Activated naive CD8-positive, alpha-beta T cell treated with anti-CD3 and anti-CD28 coated beads for 36 hours (primary cell): ENCODE results near the gene TMEM45B. TPM values are rescaled to one million over a fixed set of nuclear protein-coding genes. Genes with fewer than 3 reads are reported as not detected.
"Not testable (repeated sequence)": the region's sequence is repeated elsewhere in the genome, so short reads cannot be mapped to it uniquely, and the experiment has no call there.

Experiments
- DNase-seq: peaks from one replicate; pipeline ENCODE4 v3.0.0; 2021
- H3K27ac Mint-ChIP-seq: one replicate; pipeline ENCODE4 v1.8.0; 2022; ENCODE audit warnings: mild to moderate bottlenecking, moderate library complexity, mixed read lengths
- H3K27me3 Mint-ChIP-seq: one replicate; pipeline ENCODE4 v1.8.0; 2022; ENCODE audit warnings: mild to moderate bottlenecking, mixed read lengths
- H3K36me3 Mint-ChIP-seq: one replicate; pipeline ENCODE4 v1.8.0; 2021; ENCODE audit warnings: mild to moderate bottlenecking, mixed read lengths
- H3K4me1 Mint-ChIP-seq: one replicate; pipeline ENCODE4 v1.8.0; 2021; ENCODE audit warnings: mixed read lengths
- H3K4me3 Mint-ChIP-seq: one replicate; pipeline ENCODE4 v1.8.0; 2022; ENCODE audit warnings: mild to moderate bottlenecking, moderate library complexity, mixed read lengths
- H3K9me3 Mint-ChIP-seq: one replicate; pipeline ENCODE4 v1.8.0; 2022; ENCODE audit warnings: mixed read lengths
- total RNA-seq, 2 experiments: library from RNA; stranded (reverse); gene quantifications; one replicate each; pipeline ENCODE4 v1.2.3, GENCODE V29; 2021

The TMEM45B gene
- total RNA-seq, 2 experiments from 2014 or later: 0.58 to 0.64 TPM

DNA sequence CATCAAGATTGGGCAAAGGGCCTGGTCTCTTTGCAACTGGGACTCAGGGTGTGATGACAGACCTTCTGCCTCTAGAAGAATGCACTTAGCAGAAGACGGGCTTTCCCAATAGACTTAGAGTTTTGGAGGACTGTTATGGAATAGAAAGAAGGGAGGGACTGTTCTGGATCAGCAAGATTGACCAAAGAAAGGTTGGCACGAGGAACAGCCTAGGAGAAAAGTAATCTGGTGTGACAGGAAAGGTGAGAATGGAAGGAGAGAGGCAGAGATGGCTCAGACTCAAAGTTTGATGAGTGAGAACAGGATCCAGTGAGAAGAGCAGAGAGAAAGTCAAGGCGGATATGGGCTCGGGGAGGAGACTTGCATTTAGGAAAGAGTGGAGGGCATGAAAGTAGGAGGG lies 23.0 kb upstream of the TMEM45B start:
- DNase-seq: no peak
- H3K4me1 Mint-ChIP-seq: peaks cover 6% of the 10 kb centered on the region
- no peaks in the 10 kb centered on the region for H3K27me3 Mint-ChIP-seq
- peaks cover 8% of the 10 kb centered on the region for H3K36me3 Mint-ChIP-seq
- H3K27ac Mint-ChIP-seq: no peak overlapping the region
- no peak overlapping the region for H3K4me3 Mint-ChIP-seq
- peaks cover 7% of the 10 kb centered on the region for H3K9me3 Mint-ChIP-seq

DNA sequence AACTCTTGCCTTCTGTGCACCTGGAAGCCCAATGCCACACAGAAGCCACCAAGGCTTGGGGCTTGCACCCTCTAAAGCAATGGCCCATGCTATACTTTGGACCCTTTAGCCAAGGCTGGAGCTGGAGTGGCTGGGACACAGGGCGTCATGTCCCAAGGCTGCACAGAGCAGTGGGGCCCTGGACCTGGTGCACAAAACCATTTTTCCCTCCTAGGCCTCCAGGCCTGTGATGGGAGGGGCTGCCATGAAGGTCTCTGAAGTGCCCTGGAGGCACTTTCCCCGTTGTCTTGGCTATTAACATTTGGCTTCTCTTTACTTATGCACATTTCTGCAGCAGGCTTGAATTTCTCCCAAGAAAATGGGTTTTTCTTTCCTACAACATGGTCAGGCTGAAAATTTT lies 20.6 kb upstream of the TMEM45B start:
- peaks cover 21% of the 10 kb centered on the region for H3K9me3 Mint-ChIP-seq
- no peaks in the 10 kb centered on the region for H3K27me3 Mint-ChIP-seq
- DNase-seq: no peak
- no peak overlapping the region for H3K4me3 Mint-ChIP-seq
- H3K36me3 Mint-ChIP-seq: peaks cover 15% of the 10 kb centered on the region
- H3K27ac Mint-ChIP-seq: no peak overlapping the region
- peaks cover 4% of the 10 kb centered on the region for H3K4me1 Mint-ChIP-seq

DNA sequence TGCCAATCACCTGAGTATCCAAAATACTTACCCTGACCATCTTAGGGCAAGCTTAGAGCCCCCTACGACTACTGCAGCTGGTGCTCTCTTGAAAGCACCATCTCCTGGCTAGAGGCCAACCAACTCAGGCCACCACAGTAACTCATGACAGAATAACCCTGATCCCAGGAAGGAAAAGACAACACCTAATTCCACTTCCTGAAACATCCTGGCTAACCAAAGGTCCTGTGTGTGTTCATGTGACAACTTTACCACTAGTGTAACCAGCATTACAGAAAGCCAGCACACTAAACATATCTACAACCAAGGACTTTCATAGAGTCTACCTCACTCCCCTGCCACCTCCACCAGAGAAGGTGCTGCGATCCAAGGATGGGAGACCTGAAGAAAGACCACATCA lies 17.4 kb upstream of the TMEM45B start:
- no peak for DNase-seq
- Mint-ChIP-seq H3K9me3 (peaks cover 22% of the 10 kb centered on the region), H3K36me3 (peaks cover 18% of the 10 kb centered on the region), H3K27ac (no peak overlapping the region), H3K4me1 (peaks cover 10% of the 10 kb centered on the region), H3K4me3 (no peak overlapping the region), H3K27me3 (no peaks in the 10 kb centered on the region)

DNA sequence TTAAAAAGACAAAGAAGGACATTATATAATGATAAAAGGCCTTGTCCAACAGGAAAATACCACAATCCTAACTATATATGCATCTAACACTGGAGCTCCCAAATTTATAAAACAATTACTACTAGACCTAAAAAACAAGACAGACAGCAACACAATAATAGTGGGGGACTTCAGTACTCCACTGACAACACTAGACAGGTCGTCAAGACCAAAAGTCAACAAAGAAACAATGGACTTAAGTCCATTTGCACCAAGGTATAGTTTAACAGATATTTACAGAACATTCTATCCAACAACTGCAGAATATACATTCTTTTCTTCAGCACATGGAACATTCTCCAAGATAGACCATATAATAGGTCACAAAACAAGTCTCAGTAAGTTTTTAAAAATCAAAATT lies 15.5 kb upstream of the TMEM45B start:
- not testable (repeated sequence) for DNase-seq, H3K27me3 Mint-ChIP-seq, H3K27ac Mint-ChIP-seq, H3K4me3 Mint-ChIP-seq
- Mint-ChIP-seq H3K36me3 (peaks cover 18% of the 10 kb centered on the region), H3K9me3 (peaks cover 31% of the 10 kb centered on the region), H3K4me1 (peaks cover 24% of the 10 kb centered on the region)

DNA sequence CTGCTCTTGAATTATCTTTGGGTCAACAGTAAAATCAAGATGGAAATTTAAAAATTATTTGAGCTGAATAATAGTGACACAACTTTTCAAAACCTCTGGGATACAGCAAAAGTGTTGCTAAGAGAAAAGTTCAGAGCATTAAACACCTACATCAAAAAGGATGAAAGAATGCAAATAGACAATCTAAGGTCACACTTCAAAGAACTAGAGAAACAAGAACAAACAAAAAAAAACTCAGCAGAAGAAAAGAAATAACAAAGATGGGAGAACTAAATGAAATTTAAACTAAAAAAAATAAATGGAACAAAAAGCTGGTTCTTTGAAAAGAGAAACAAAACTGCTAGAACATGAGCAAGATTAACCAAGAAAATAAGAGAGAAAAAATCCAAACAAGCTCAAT lies 15.0 kb upstream of the TMEM45B start:
- Mint-ChIP-seq H3K9me3 (peaks cover 27% of the 10 kb centered on the region), H3K27me3 (peaks cover 7% of the 10 kb centered on the region), H3K36me3 (peaks cover 13% of the 10 kb centered on the region), H3K27ac (no peak overlapping the region), H3K4me1 (peaks cover 24% of the 10 kb centered on the region), H3K4me3 (no peak overlapping the region)
- no peak for DNase-seq

DNA sequence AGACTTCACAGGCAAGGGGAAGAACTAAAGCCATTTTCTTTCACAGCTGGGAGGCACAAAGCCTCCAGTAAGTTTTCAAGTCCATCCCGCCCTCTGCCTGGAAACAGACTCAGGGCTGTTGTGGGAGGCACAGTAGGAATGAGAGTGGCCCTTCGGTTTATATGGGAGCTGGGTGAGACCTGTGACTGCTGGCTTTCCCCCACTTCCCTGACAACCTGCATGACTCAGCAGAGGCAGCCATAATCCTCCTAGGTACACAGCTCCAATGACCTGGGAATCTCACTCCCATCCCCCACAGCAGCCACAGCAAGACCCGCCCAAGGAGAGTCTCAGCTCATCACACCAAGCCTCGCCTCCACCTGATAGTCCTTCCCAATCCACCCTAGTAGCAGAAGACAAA lies 12.1 kb upstream of the TMEM45B start:
- Mint-ChIP-seq H3K27ac (peak overlapping the region; percentile 39), H3K4me3 (peak overlapping the region; percentile 16), H3K9me3 (peaks cover 30% of the 10 kb centered on the region), H3K36me3 (peaks cover 8% of the 10 kb centered on the region), H3K4me1 (peaks cover 25% of the 10 kb centered on the region), H3K27me3 (peaks cover 14% of the 10 kb centered on the region)
- DNase-seq: no peak

DNA sequence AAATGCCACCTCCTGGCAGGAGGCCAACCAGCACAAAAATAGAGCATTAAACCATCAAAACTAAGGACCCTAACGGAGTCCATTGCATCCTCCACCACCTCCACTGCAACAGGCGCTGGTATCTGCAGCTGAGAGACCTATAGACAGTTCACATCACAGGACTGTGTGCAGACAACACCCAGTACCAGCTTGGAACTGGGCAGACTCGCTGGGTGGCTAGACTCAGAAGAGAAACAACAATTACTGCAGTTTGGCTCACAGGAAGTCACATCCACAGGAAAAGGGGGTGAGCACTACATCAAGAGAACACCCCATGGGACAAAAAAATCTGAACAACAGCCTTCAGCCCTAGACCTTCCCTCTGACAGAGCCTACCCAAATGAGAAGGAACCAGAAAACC lies 11.6 kb upstream of the TMEM45B start:
- Mint-ChIP-seq H3K4me3 (peak overlapping the region; percentile 16), H3K27me3 (peaks cover 14% of the 10 kb centered on the region), H3K36me3 (peaks cover 5% of the 10 kb centered on the region), H3K9me3 (peaks cover 25% of the 10 kb centered on the region), H3K4me1 (peaks cover 25% of the 10 kb centered on the region), H3K27ac (no peak overlapping the region)
- no peak for DNase-seq

DNA sequence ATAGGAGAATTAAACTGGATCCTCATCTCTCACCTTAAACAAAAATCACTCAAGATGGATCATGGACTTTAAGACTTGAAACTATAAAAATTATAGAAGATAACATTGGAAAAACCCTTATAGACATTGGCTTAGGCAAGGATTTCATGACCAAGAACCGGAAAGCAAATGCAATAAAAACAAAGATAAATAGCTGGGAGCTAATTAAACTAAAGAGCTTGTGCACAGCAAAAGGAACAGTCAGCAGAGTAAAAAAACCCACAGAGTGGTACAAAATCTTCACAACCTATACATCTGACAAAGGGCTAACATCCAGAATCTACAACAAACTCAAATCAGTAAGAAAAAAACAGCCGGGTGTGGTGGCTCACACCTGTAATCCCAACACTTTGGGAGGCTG lies 7.4 kb upstream of the TMEM45B start:
- Mint-ChIP-seq H3K4me1 (peaks cover 15% of the 10 kb centered on the region), H3K27me3 (peaks cover 15% of the 10 kb centered on the region), H3K9me3 (peaks cover 23% of the 10 kb centered on the region)
- not testable (repeated sequence) for H3K36me3 Mint-ChIP-seq, H3K4me3 Mint-ChIP-seq, H3K27ac Mint-ChIP-seq, DNase-seq

DNA sequence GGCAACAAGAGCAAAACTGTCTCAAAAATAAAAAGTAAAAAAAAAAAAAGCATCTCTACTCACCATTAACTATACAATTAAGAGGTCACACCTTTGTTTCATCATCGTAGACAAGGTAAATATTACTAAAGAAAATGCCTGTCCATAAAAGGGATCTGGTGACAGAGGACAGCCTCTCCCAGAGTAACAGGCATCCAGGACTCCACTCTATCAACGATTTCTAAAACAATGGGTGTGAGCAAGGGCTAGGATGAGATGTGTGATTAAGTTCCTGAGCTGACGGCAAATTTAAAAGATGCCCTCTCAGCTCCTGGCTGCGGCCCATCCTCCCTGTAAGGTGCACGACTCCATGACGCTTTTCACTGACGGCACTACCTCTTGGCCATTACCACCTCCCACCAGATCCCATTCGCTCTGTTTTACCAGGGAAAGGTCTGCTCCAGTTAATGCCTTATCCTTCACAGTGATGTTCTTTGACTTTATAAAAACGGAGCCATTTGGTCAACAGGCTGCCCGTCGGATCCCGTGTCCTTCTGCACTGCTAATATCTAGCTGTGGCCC lies 2.3 kb upstream of the TMEM45B start:
- H3K4me1 Mint-ChIP-seq: peaks cover 25% of the 10 kb centered on the region
- H3K36me3 Mint-ChIP-seq: no peaks in the 10 kb centered on the region
- no peak overlapping the region for H3K27ac Mint-ChIP-seq
- no peak for DNase-seq
- H3K27me3 Mint-ChIP-seq: peaks cover 41% of the 10 kb centered on the region
- peaks cover 6% of the 10 kb centered on the region for H3K9me3 Mint-ChIP-seq
- H3K4me3 Mint-ChIP-seq: no peak overlapping the region

DNA sequence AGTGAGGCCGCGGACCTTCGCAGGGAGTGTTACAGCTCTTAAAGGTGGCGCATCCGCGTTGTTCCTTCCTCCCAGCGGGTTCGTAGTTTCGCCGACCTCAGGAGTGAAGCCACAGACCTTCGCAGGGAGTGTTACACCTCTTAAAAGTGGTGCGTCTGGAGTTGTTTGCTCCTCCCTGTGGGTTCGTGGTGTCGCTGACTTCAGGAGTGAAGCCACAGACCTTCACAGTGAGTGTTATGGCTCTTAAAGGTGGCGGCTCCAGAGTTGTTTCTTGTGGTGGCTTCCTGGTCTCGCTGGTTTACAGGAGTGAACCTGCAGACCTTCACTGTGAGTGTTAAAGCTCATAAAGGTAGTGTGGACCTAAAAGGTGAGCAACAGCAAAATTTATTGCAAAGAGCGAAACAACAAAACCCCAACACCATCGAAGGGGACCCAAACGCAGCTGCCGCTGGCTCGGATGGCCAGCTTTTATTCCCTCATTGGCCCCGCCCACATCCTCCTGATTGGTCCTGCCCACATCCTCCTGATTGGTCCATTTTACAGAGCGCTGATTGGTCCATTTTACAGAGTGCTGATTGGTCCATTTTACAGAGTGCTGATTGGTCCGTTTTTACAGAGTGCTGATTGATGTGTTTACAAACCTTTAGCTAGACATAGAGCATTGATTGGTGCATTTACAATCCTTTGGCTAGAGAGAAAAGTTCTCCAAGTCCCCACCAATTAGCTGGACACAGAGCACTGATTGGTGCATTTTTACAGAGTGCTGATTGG lies 1.2 kb upstream of the TMEM45B start:
- Mint-ChIP-seq H3K4me3 (peak overlapping the region; percentile 67), H3K27me3 (peaks cover 52% of the 10 kb centered on the region), H3K4me1 (peaks cover 25% of the 10 kb centered on the region), H3K27ac (peak overlapping the region; percentile 60), H3K36me3 (no peaks in the 10 kb centered on the region), H3K9me3 (peaks cover 4% of the 10 kb centered on the region)
- peak; percentile 64 for DNase-seq

DNA sequence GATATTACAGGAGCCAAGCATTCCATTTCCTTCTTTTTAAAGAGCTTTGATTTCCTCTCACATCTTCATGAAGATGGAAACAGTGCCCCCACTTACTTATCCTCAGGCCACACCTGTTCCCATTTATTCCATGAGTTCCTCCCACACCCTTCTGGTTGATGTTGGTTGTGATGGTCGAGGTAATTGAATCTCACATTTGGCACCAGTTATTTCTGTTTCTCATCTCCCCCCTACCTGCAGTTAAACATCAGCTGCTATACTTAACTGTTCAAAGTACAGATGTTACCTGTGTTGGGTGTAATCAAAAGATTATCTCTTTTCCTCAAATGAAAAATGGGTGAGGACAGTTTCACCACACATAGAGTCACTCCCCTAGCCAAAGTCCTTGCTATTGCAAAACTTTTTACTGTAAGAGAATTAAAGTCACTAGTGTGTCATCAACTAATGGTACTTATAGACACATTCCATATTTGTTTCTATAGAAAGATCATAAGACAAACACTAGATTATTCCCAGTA lies 1.9 kb downstream of the TMEM45B start:
- no peak overlapping the region for H3K4me3 Mint-ChIP-seq
- H3K36me3 Mint-ChIP-seq: no peaks in the 10 kb centered on the region

DNA sequence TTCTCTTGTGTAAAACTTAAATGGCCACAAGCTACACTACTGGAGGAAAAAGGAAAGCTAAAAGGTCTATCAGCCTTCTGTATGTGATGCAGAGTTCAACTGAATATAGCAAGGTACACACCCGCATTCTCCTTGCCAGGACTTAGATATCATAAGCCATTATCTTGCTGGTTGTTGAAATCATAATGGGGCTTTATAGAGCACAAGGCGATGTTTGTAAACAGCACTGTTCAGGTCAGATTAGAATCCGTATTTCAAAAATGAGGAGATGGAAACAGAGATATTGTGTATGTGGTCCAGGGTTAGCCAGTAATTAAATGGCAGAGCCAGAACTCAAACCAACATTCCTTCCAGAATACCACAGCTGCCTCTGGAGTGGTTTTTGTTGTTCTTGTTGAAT lies 2.6 kb downstream of the TMEM45B start:
- not testable (repeated sequence) for H3K36me3 Mint-ChIP-seq, DNase-seq, H3K27ac Mint-ChIP-seq, H3K4me3 Mint-ChIP-seq, H3K9me3 Mint-ChIP-seq
- Mint-ChIP-seq H3K4me1 (peaks cover 25% of the 10 kb centered on the region), H3K27me3 (peaks cover 61% of the 10 kb centered on the region)

More for the DNA sequence above, 1.9 kb downstream of the TMEM45B start:
- H3K9me3 Mint-ChIP-seq: no peaks in the 10 kb centered on the region
- no peak overlapping the region for H3K27ac Mint-ChIP-seq
- peaks cover 61% of the 10 kb centered on the region for H3K27me3 Mint-ChIP-seq
- H3K4me1 Mint-ChIP-seq: peaks cover 25% of the 10 kb centered on the region
- no peak for DNase-seq

DNA sequence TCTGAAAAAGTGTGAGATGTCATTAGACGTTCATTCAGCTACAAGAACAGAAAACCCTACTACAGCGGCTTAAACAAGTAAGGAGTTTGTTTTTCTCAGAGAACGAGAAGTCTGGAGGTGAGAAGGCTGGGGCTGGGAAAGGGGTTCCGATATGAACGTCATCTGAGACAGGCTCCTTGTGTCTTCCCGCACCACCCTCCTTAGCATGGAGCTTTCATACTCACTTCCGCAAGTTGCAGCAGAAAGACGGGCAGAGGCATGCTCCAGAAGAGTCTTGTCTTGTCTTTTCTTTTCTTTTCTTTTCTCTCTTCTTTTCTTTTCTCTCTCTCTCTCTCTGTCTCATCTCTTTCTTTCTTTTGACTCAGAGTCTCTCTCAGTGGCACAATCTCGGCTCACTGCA lies 3.6 kb downstream of the TMEM45B start:
- Mint-ChIP-seq H3K4me3 (no peak overlapping the region), H3K36me3 (no peaks in the 10 kb centered on the region), H3K4me1 (peaks cover 16% of the 10 kb centered on the region), H3K9me3 (no peaks in the 10 kb centered on the region), H3K27me3 (peaks cover 56% of the 10 kb centered on the region), H3K27ac (no peak overlapping the region)
- DNase-seq: no peak

DNA sequence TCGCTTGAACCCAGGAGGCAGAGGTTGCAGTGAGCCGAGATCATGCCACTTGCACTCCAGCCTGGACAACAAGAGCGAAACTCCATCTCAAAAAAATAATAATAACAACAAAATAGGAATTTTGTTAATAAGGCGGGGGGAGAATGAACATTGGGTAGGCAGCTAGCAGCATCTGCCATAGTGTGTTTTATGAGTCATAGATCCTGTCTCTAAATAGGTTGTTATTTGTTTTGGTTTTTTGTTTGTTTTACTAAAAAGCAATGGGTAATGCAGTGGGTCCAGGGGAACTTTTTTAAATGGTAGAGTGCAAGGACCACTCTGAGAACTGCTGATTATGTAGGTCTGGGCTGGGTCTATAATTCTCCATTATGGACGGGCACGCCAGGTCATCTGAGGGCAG lies 4.6 kb downstream of the TMEM45B start:
- not testable (repeated sequence) for H3K36me3 Mint-ChIP-seq, H3K4me3 Mint-ChIP-seq, H3K27ac Mint-ChIP-seq, DNase-seq, H3K4me1 Mint-ChIP-seq, H3K9me3 Mint-ChIP-seq
- peaks cover 46% of the 10 kb centered on the region for H3K27me3 Mint-ChIP-seq

DNA sequence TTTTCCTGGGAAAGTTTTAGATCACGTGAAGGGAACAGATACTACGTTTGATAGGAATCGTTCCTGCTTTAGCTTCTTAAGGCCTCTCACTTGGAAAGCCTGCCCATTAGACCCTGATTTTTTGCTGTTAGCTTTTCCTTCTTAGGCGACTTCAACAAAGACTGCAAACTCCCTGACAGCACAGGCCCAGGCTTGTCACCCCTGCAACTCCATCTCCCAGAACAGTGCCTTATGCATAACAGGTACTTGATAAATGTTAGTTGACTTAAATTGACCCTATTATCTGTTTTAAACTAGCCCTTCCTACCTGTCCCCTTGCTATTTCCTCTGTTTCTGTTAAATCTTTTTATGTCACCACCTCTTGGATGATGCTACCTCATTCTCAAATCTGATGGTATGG lies 7.6 kb downstream of the TMEM45B start:
- H3K4me3 Mint-ChIP-seq, H3K9me3 Mint-ChIP-seq, H3K4me1 Mint-ChIP-seq, H3K36me3 Mint-ChIP-seq, H3K27ac Mint-ChIP-seq, DNase-seq: not testable (repeated sequence)
- H3K27me3 Mint-ChIP-seq: peaks cover 21% of the 10 kb centered on the region

DNA sequence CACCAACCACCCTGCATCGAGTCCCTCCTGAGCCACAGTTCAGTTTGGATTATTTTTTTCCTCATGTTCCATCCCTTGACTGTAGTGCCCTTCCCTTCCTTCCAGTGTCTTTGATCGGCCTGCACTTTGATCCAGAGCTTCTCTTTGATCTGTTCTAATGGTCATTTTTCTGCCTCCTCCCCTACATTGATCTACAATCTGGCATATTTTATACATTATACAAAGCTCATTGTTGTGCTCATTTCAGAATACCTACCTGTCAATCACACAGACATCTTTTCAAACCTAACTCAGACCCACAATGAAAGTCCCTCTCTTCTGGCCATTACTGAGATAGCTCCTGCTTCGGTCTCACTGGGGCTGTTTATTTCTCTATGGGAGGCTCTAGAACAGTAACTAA lies 8.2 kb downstream of the TMEM45B start:
- H3K27me3 Mint-ChIP-seq: peaks cover 16% of the 10 kb centered on the region
- H3K9me3 Mint-ChIP-seq, H3K27ac Mint-ChIP-seq, H3K4me3 Mint-ChIP-seq, H3K4me1 Mint-ChIP-seq, H3K36me3 Mint-ChIP-seq, DNase-seq: not testable (repeated sequence)
